HepG2 (cell line): ENCODE measurements around the gene JAGN1. TPM values are rescaled to one million over a fixed set of nuclear protein-coding genes. Genes with fewer than 3 reads are reported as not detected.

Source experiments
- CHCHD3 ChIP-seq: sonication (generic); formaldehyde crosslinking; IDR thresholded peaks from 2 replicates; pipeline ENCODE4 v1.8.0; 2022; ENCODE audit warnings: mild to moderate bottlenecking, missing genetic modification reagents, moderate library complexity
- DNMT1 ChIP-seq: sonication (generic); formaldehyde crosslinking; IDR thresholded peaks from 2 replicates; pipeline ENCODE4 v1.5.1; 2020; ENCODE audit warnings: mild to moderate bottlenecking, missing genetic modification reagents
- GFI1 ChIP-seq: sonication (generic); formaldehyde crosslinking; IDR thresholded peaks from 2 replicates; pipeline ENCODE4 v1.5.0; 2020; ENCODE audit warnings: missing genetic modification reagents, mild to moderate bottlenecking, borderline replicate concordance
- HDAC1 ChIP-seq: sonication (generic); formaldehyde crosslinking; IDR thresholded peaks from 2 replicates; pipeline ENCODE4 v1.5.1; 2020; ENCODE audit warnings: mild to moderate bottlenecking, missing genetic modification reagents
- HMGXB4 ChIP-seq, 2 experiments: sonication (generic) in 1 of 2; formaldehyde crosslinking in 1 of 2; IDR thresholded peaks; 2 replicates each; pipeline versions ENCODE4 v1.4.0 to v1.6.1; 2018 to 2020; ENCODE audit warnings: missing genetic modification reagents in 2 of 2, borderline replicate concordance in 1 of 2, low read depth in 1 of 2, mild to moderate bottlenecking in 1 of 2, missing biosample characterization in 1 of 2
- ISX ChIP-seq: sonication (generic); formaldehyde crosslinking; conservative IDR thresholded peaks from 2 replicates; pipeline ENCODE4 v1.5.0; 2020; ENCODE audit warnings: missing genetic modification reagents
- JARID2 ChIP-seq: sonication (generic); formaldehyde crosslinking; IDR thresholded peaks from 2 replicates; pipeline ENCODE4 v1.8.1; 2023; ENCODE audit warnings: missing genetic modification reagents, inconsistent platforms; ENCODE audit not compliant: insufficient replicate concordance
- MBD4 ChIP-seq: IDR thresholded peaks from 2 replicates; pipeline ENCODE4 v1.6.1; 2012; ENCODE audit warnings: low read length, inconsistent platforms, borderline replicate concordance
- MTA3 ChIP-seq: sonication (generic); formaldehyde crosslinking; IDR thresholded peaks from 2 replicates; pipeline ENCODE4 v1.4.0; 2020; ENCODE audit warnings: missing genetic modification reagents
- MYNN ChIP-seq: sonication (generic); formaldehyde crosslinking; IDR thresholded peaks from 2 replicates; pipeline ENCODE4 v1.4.0; 2020; ENCODE audit warnings: mild to moderate bottlenecking, low read depth, missing genetic modification reagents
- NFRKB ChIP-seq: fragments of 450-650 bp; IDR thresholded peaks from 2 replicates; pipeline ENCODE4 v1.6.1; 2017
- RBM22 ChIP-seq: fragments of 200-400 bp; formaldehyde crosslinking; optimal IDR thresholded peaks from 2 replicates; pipeline ENCODE3; 2017; ENCODE audit warnings: mild to moderate bottlenecking, low read length, moderate library complexity
- REL ChIP-seq: sonication (generic); formaldehyde crosslinking; conservative IDR thresholded peaks from 2 replicates; pipeline ENCODE4 v1.8.0; 2022; ENCODE audit warnings: mild to moderate bottlenecking, missing genetic modification reagents, moderate library complexity
- SETDB1 ChIP-seq: sonication (generic); formaldehyde crosslinking; IDR thresholded peaks from 2 replicates; pipeline ENCODE4 v1.5.1; 2020; ENCODE audit warnings: missing genetic modification reagents, mild to moderate bottlenecking, borderline replicate concordance
- SKI ChIP-seq: fragments of 450-650 bp; IDR thresholded peaks from one replicate; pipeline ENCODE4 v1.6.1; 2018; ENCODE audit warnings: mild to moderate bottlenecking; ENCODE audit not compliant: partially characterized antibody
- SP4 ChIP-seq: sonication (generic); formaldehyde crosslinking; IDR thresholded peaks from 2 replicates; pipeline ENCODE4 v1.8.1; 2023; ENCODE audit warnings: mild to moderate bottlenecking, missing genetic modification reagents
- TBL1XR1 ChIP-seq: fragments of 150-350 bp; IDR thresholded peaks from 2 replicates; pipeline ENCODE4 v1.6.1; 2014; ENCODE audit warnings: borderline replicate concordance, low read length; ENCODE audit not compliant: partially characterized antibody
- U2AF1 ChIP-seq: fragments of 200-400 bp; formaldehyde crosslinking; optimal IDR thresholded peaks from 2 replicates; pipeline ENCODE3; 2017; ENCODE audit warnings: mild to moderate bottlenecking, low read depth, low read length
- ZBTB42 ChIP-seq: sonication (generic); formaldehyde crosslinking; IDR thresholded peaks from 2 replicates; pipeline ENCODE4 v1.5.0; 2020; ENCODE audit warnings: mild to moderate bottlenecking, missing genetic modification reagents
- ZBTB8A ChIP-seq: sonication (generic); formaldehyde crosslinking; IDR thresholded peaks from 2 replicates; pipeline ENCODE4 v1.4.0; 2020; ENCODE audit warnings: mild to moderate bottlenecking, low read depth, missing genetic modification reagents, borderline replicate concordance
- ZFAT ChIP-seq: sonication (generic); formaldehyde crosslinking; conservative IDR thresholded peaks from 2 replicates; pipeline ENCODE4 v1.8.1; 2023; ENCODE audit warnings: missing genetic modification reagents, inconsistent platforms
- ZFX ChIP-seq: sonication (generic); formaldehyde crosslinking; IDR thresholded peaks from 2 replicates; pipeline ENCODE4 v1.4.0; 2020; ENCODE audit warnings: mild to moderate bottlenecking, low read depth, missing genetic modification reagents, moderate library complexity
- ZNF264 ChIP-seq: sonication (generic); formaldehyde crosslinking; IDR thresholded peaks from 2 replicates; pipeline ENCODE4 v1.4.0; 2020; ENCODE audit warnings: missing genetic modification reagents
- ZNF292 ChIP-seq: sonication (generic); formaldehyde crosslinking; IDR thresholded peaks from 2 replicates; pipeline ENCODE4 v1.8.1; 2022; ENCODE audit warnings: mild to moderate bottlenecking, low read depth, missing genetic modification reagents, borderline replicate concordance
- ZNF430 ChIP-seq: sonication (generic); formaldehyde crosslinking; IDR thresholded peaks from 2 replicates; pipeline ENCODE4 v1.9.0; 2021; ENCODE audit warnings: mild to moderate bottlenecking, missing genetic modification reagents
- ZNF720 ChIP-seq: sonication (generic); formaldehyde crosslinking; IDR thresholded peaks from 2 replicates; pipeline ENCODE4 v1.4.0; 2020; ENCODE audit warnings: missing genetic modification reagents
- ZNF878 ChIP-seq: sonication (generic); formaldehyde crosslinking; IDR thresholded peaks from 2 replicates; pipeline ENCODE4 v1.8.1; 2023; ENCODE audit warnings: mild to moderate bottlenecking, missing genetic modification reagents, moderate library complexity
- ZNF883 ChIP-seq: sonication (generic); formaldehyde crosslinking; IDR thresholded peaks from 2 replicates; pipeline ENCODE4 v1.5.1; 2020; ENCODE audit warnings: mild to moderate bottlenecking, missing genetic modification reagents; ENCODE audit errors: not compliant biosample characterization
- polyA plus RNA-seq, 8 experiments: library from polyadenylated mRNA; depleted of rRNA in 3 of 8; stranded (reverse) in 7 of 8; unstranded in 1 of 8; fragments of >200 nt; fragmentation: Illumina TruSeq in 4 of 8; extraction: Trizol in 4 of 8; gene quantifications; 2 replicates each; pipeline versions ENCODE4 v1.2.1 to v1.2.3, GENCODE V29; 2011 to 2016; ENCODE audit warnings: low read depth in 4 of 8, missing spikeins in 1 of 8, mixed read lengths in 1 of 8; ENCODE audit not compliant: insufficient read depth in 1 of 8
- total RNA-seq, 5 experiments: library from RNA; depleted of rRNA; stranded (reverse); fragments of >200 nt; fragmentation: Illumina TruSeq; extraction: Trizol; gene quantifications; 2 replicates each; pipeline ENCODE4 v1.2.3, GENCODE V29; 2016; ENCODE audit warnings: low read depth in 1 of 5
- TF ChIP-seq, protein P1 (sequence below): sonication (generic); formaldehyde crosslinking; conservative IDR thresholded peaks from 2 replicates; pipeline ENCODE4 v1.8.0; 2022; ENCODE audit warnings: missing genetic modification reagents

The JAGN1 gene
- total and polyA plus RNA-seq, 2 of the 13 experiments (the other 11 are each of a cell fraction or from before 2014, with no cell fraction given), result 49.9 to 50.9 TPM

DNA sequence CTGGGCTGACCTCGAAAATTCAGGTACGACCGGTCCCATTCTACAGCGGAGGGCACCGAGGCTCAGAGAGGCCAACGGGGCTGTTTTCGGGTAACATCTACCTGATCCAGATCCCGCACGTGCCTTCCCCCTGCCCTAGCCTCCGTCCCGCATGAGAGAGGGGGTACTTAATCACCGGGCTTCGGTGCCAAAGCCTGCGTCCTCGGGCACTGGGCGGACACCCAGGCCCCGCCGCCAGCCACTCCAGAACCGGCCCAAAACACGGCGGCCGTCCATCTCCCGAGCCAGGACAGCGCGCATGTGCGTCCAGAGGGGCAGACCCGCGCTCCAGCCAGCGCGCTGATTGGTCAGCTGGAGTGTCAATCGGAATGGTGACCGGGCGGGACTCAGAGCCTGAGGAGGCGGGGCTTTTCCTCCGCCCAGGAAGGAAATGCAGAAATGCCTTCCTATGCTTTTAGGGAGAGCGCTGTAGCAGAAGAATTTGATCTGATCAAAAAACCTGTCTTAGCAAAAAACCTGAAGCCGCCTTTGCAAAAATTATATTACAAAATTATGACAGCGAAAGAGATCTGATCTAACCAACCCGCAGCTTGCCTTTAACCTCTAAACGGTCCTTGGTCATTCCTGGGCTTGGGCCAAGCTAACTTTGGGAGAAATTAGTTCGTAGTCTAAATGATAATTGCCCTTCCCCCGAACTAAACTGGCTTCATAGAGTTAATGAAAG is 46.5 kb upstream of the JAGN1 start, which contains the start of gene RPUSD3 (continued):
- peak; percentile 58 to 69; a peak in 3 of 4 replicates for TF ChIP-seq HMGXB4 (CRISPR knock-in tag; IDR thresholded peaks at IDR 0.05; ENCODE audit: borderline replicate concordance in 1 of 2, low read depth in 1 of 2)
- TF ChIP-seq ZNF292 (CRISPR knock-in tag), result no peak
- TF ChIP-seq MTA3, result no peak
- TF ChIP-seq ZNF883 (CRISPR knock-in tag), result peak; percentile 85
- no peak for TF ChIP-seq SKI
- no peak for TF ChIP-seq NFRKB
- no peak for TF ChIP-seq MYNN (CRISPR knock-in tag)
- TF ChIP-seq GFI1 (CRISPR knock-in tag), result no peak
- no peak for TF ChIP-seq ZNF430 (CRISPR knock-in tag)
- TF ChIP-seq DNMT1 (CRISPR knock-in tag), result no peak
- no peak for TF ChIP-seq ZFAT (CRISPR knock-in tag)
- no peak for TF ChIP-seq ZNF264 (CRISPR knock-in tag)
- 0 out of 2 replicates have a peak, but pooled peaks have one; percentile 2 for TF ChIP-seq SP4 (CRISPR knock-in tag)
- TF ChIP-seq, protein P1, sequence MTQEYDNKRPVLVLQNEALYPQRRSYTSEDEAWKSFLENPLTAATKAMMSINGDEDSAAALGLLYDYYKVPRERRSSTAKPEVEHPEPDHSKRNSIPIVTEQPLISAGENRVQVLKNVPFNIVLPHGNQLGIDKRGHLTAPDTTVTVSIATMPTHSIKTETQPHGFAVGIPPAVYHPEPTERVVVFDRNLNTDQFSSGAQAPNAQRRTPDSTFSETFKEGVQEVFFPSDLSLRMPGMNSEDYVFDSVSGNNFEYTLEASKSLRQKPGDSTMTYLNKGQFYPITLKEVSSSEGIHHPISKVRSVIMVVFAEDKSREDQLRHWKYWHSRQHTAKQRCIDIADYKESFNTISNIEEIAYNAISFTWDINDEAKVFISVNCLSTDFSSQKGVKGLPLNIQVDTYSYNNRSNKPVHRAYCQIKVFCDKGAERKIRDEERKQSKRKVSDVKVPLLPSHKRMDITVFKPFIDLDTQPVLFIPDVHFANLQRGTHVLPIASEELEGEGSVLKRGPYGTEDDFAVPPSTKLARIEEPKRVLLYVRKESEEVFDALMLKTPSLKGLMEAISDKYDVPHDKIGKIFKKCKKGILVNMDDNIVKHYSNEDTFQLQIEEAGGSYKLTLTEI (CRISPR knock-in tag), result no peak
- no peak for TF ChIP-seq ZNF878 (CRISPR knock-in tag)
- no peak for TF ChIP-seq ZBTB42 (CRISPR knock-in tag)
- no peak for TF ChIP-seq ISX (CRISPR knock-in tag)
- no peak for TF ChIP-seq MBD4
- TF ChIP-seq SETDB1 (CRISPR knock-in tag), result no peak
- no peak for TF ChIP-seq ZNF720
- TF ChIP-seq CHCHD3, result no peak
- peak; percentile 88 for TF ChIP-seq ZFX (CRISPR knock-in tag)
- TF ChIP-seq U2AF1, result peak; percentile 48
- TF ChIP-seq JARID2 (CRISPR knock-in tag), result no peak
- TF ChIP-seq TBL1XR1, result no peak
- peak; percentile 62 for TF ChIP-seq HDAC1
- no peak for TF ChIP-seq ZBTB8A (CRISPR knock-in tag)
- no peak for TF ChIP-seq RBM22
- no peak; the same call in 1 of the 2 replicates for TF ChIP-seq REL (CRISPR knock-in tag)
